ENCODE measurements around the gene STN1. TPM values are rescaled to one million over a fixed set of nuclear protein-coding genes. Genes with fewer than 3 reads are reported as not detected.

Gene STN1
- total RNA-seq, 1 experiment from 2014 or later: 74.7 TPM

DNA sequence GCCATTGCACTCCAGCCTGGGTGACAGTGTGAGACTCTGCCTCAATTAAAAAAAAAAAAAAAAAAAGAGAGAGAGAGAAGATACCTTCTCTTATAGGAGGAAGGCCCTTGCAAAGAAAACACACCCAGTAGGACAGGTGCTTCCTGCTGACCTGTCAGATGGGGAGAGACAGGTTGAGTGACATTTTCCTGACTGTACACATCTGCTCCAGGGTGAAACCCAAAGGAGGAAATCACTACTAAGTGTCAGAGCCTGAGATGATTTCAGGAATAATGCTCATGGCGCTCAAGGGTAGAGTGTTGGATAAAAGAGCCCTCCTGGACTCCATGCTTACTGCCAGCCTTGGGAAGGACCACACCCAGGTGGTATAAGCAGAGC is 1.7 kb upstream of the STN1 start:
- intact Hi-C loops (cut with micrococcal nuclease): loop anchor here (5.0 kb wide), 1 partner anchor 48 kb away; the partner anchor contains the start of gene SLK
- Histone ChIP-seq H3K27ac (ENCODE audit: low read depth, low read length) (no peak overlapping the region), H3K9ac (ENCODE audit: low read length) (no peak overlapping the region), H2AFZ (ENCODE audit: low read depth, low read length, poor library complexity, severe bottlenecking) (peak overlapping the region; percentile 7), H3K9me3 (ENCODE audit: control insufficient read depth in 1 of 2, insufficient read depth in 1 of 2, low read depth in 1 of 2, low read length in 2 of 2) (peaks cover 3 to 12% of the 10 kb centered on the region in 2 experiments; a peak in 1 of 4 replicates), H3K36me3 (ENCODE audit: control insufficient read depth in 1 of 2, insufficient read depth in 2 of 2, low read length in 2 of 2) (peaks cover 0 to 18% of the 10 kb centered on the region in 2 experiments; a peak in 2 of 4 replicates), H3K4me2 (ENCODE audit: low read length) (no peak overlapping the region), H3K79me2 (ENCODE audit: insufficient read depth, low read length) (peaks cover 28% of the 10 kb centered on the region), H4K20me1 (ENCODE audit: insufficient read depth) (no peaks in the 10 kb centered on the region), H3K4me1 (ENCODE audit: control insufficient read depth in 1 of 2, insufficient read depth in 2 of 2, low read length in 2 of 2) (peaks cover 24 to 54% of the 10 kb centered on the region in 2 experiments), H3K9me2 (ENCODE audit: insufficient read depth) (no peaks in the 10 kb centered on the region), H3K27me3 (ENCODE audit: insufficient read depth, low read length) (no peaks in the 10 kb centered on the region), H3K4me3 (replicated peaks in 1 of 2; ENCODE audit: low read depth in 1 of 2, low read length in 2 of 2) (no peak overlapping the region)
- no peak for ATAC-seq
- POLR2A ChIA-PET: interaction anchor here (0.9 kb wide), 1 partner anchor 20 kb away, joined by 4 read pairs; no protein-coding TSS in a partner anchor
- TF ChIP-seq, protein P1, sequence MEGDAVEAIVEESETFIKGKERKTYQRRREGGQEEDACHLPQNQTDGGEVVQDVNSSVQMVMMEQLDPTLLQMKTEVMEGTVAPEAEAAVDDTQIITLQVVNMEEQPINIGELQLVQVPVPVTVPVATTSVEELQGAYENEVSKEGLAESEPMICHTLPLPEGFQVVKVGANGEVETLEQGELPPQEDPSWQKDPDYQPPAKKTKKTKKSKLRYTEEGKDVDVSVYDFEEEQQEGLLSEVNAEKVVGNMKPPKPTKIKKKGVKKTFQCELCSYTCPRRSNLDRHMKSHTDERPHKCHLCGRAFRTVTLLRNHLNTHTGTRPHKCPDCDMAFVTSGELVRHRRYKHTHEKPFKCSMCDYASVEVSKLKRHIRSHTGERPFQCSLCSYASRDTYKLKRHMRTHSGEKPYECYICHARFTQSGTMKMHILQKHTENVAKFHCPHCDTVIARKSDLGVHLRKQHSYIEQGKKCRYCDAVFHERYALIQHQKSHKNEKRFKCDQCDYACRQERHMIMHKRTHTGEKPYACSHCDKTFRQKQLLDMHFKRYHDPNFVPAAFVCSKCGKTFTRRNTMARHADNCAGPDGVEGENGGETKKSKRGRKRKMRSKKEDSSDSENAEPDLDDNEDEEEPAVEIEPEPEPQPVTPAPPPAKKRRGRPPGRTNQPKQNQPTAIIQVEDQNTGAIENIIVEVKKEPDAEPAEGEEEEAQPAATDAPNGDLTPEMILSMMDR (IDR thresholded peaks at IDR 0.05 in 2 of 3, conservative IDR thresholded peaks at IDR 0.05 in 1 of 3; ENCODE audit: borderline replicate concordance in 1 of 3, insufficient read depth in 1 of 3, low read depth in 2 of 3, low read length in 2 of 3): no peak
- TF ChIP-seq TCF7L2 (IDR thresholded peaks at IDR 0.05; ENCODE audit: borderline replicate concordance, extremely low read depth, insufficient read depth, insufficient read length): no peak
- TF ChIP-seq EGR1 (IDR thresholded peaks at IDR 0.05; ENCODE audit: low read depth): no peak
- no peak for TF ChIP-seq POLR2AphosphoS5 (IDR thresholded peaks at IDR 0.05; ENCODE audit: low read depth, low read length)
- TF ChIP-seq FOSL1 (IDR thresholded peaks at IDR 0.05; ENCODE audit: low read depth): no peak
- TF ChIP-seq RAD21 (IDR thresholded peaks at IDR 0.05; ENCODE audit: low read depth): no peak
- no peak for TF ChIP-seq EZH2phosphoT487 (IDR thresholded peaks at IDR 0.05; ENCODE audit: borderline replicate concordance)
- no peak for TF ChIP-seq SRF (IDR thresholded peaks at IDR 0.05; ENCODE audit: low read depth)
- no peak for TF ChIP-seq ZBTB33 (IDR thresholded peaks at IDR 0.05; ENCODE audit: extremely low read depth, insufficient replicate concordance, low read length)
- no peak for TF ChIP-seq YY1 (IDR thresholded peaks at IDR 0.05; ENCODE audit: extremely low read depth, insufficient replicate concordance, low read depth, low read length)
- TF ChIP-seq CBX3 (IDR thresholded peaks at IDR 0.05; ENCODE audit: low read depth): no peak
- no peak for TF ChIP-seq POLR2A (IDR thresholded peaks at IDR 0.05; ENCODE audit: borderline replicate concordance, extremely low read depth, insufficient read depth, insufficient read length)
- no peak for TF ChIP-seq ZFX (IDR thresholded peaks at IDR 0.05)
- no peak for TF ChIP-seq REST (IDR thresholded peaks at IDR 0.05; ENCODE audit: low read depth)
- TF ChIP-seq ELF1 (IDR thresholded peaks at IDR 0.05; ENCODE audit: borderline replicate concordance, low read depth): no peak
- no peak for TF ChIP-seq EZH2 (IDR thresholded peaks at IDR 0.05)
- no peak for TF ChIP-seq SP1 (IDR thresholded peaks at IDR 0.05; ENCODE audit: low read depth)
- no peak for TF ChIP-seq SIN3A (IDR thresholded peaks at IDR 0.05; ENCODE audit: low read depth)
- no peak for TF ChIP-seq CEBPB (IDR thresholded peaks at IDR 0.05; ENCODE audit: low read depth)
- no peak for TF ChIP-seq MAX (IDR thresholded peaks at IDR 0.05)
- BruUV-seq (replicated peaks): no TSS peak
- no peak for DNase-seq (ENCODE audit: low read depth, low spot score)
- RAD21 ChIA-PET (ENCODE audit: low non-redundant PET in 1 of 2, low total read pairs in 2 of 2, uncharacterized antibody in 2 of 2, unreplicated experiment in 2 of 2): no interaction called here
- CTCF ChIA-PET: no interaction called here
